HepG2 (cell line): Measurements from ENCODE around the gene DNMT1. TPM values are rescaled to one million over a fixed set of nuclear protein-coding genes. Genes with fewer than 3 reads are reported as not detected.

ENCODE experiments used
- FOXP4 ChIP-seq: sonication (generic); formaldehyde crosslinking; IDR thresholded peaks from 2 replicates; pipeline ENCODE4 v1.4.0; 2020; ENCODE audit warnings: missing genetic modification reagents
- GATA4 ChIP-seq: sonication (generic); IDR thresholded peaks from 2 replicates; pipeline ENCODE4 v1.6.1; 2016; ENCODE audit warnings: antibody characterized with exemption, low read depth, borderline replicate concordance
- HNF4A ChIP-seq: sonication (generic); formaldehyde crosslinking; IDR thresholded peaks from 2 replicates; pipeline ENCODE4 v1.4.0; 2020; ENCODE audit warnings: missing genetic modification reagents
- PRPF4 ChIP-seq: fragments of 200-400 bp; formaldehyde crosslinking; IDR thresholded peaks from 2 replicates; pipeline ENCODE4 v1.6.1; 2016; ENCODE audit warnings: low read length, low read depth; ENCODE audit not compliant: poor library complexity, severe bottlenecking
- RELA ChIP-seq: sonication (generic); formaldehyde crosslinking; IDR thresholded peaks from 2 replicates; pipeline ENCODE4 v1.4.0; 2020; ENCODE audit warnings: missing genetic modification reagents
- SRF ChIP-seq: IDR thresholded peaks from 2 replicates; pipeline ENCODE4 v1.6.1; 2011; ENCODE audit warnings: mild to moderate bottlenecking, low read depth, low read length, moderate library complexity
- TCF7 ChIP-seq: sonication (generic); IDR thresholded peaks from 2 replicates; pipeline ENCODE4 v1.6.1; 2016; ENCODE audit warnings: antibody characterized with exemption, low read depth
- ZFP82 ChIP-seq: sonication (generic); formaldehyde crosslinking; IDR thresholded peaks from 2 replicates; pipeline ENCODE4 v1.5.1; 2020; ENCODE audit warnings: mild to moderate bottlenecking, missing genetic modification reagents, borderline replicate concordance
- ZNF142 ChIP-seq: sonication (generic); formaldehyde crosslinking; IDR thresholded peaks from 2 replicates; pipeline ENCODE4 v1.4.0; 2020; ENCODE audit warnings: missing genetic modification reagents
- ZNF678 ChIP-seq: sonication (generic); formaldehyde crosslinking; IDR thresholded peaks from 2 replicates; pipeline ENCODE4 v1.4.0; 2020; ENCODE audit warnings: mild to moderate bottlenecking, missing genetic modification reagents
- ZNF776 ChIP-seq: sonication (generic); formaldehyde crosslinking; IDR thresholded peaks from 2 replicates; pipeline ENCODE4 v1.4.0; 2020; ENCODE audit warnings: mild to moderate bottlenecking, missing genetic modification reagents
- ZNF790 ChIP-seq: sonication (generic); formaldehyde crosslinking; IDR thresholded peaks from 2 replicates; pipeline ENCODE4 v1.8.0; 2022; ENCODE audit warnings: missing genetic modification reagents, mild to moderate bottlenecking, borderline replicate concordance
- ZSCAN31 ChIP-seq: sonication (generic); formaldehyde crosslinking; IDR thresholded peaks from 2 replicates; pipeline ENCODE4 v1.5.0; 2020; ENCODE audit warnings: low read depth, mild to moderate bottlenecking, missing genetic modification reagents
- polyA plus RNA-seq, 8 experiments: library from polyadenylated mRNA; depleted of rRNA in 3 of 8; stranded (reverse) in 7 of 8; unstranded in 1 of 8; fragments of >200 nt; fragmentation: Illumina TruSeq in 4 of 8; extraction: Trizol in 4 of 8; gene quantifications; 2 replicates each; pipeline versions ENCODE4 v1.2.1 to v1.2.3, GENCODE V29; 2011 to 2016; ENCODE audit warnings: low read depth in 4 of 8, missing spikeins in 1 of 8, mixed read lengths in 1 of 8; ENCODE audit not compliant: insufficient read depth in 1 of 8
- total RNA-seq, 5 experiments: library from RNA; depleted of rRNA; stranded (reverse); fragments of >200 nt; fragmentation: Illumina TruSeq; extraction: Trizol; gene quantifications; 2 replicates each; pipeline ENCODE4 v1.2.3, GENCODE V29; 2016; ENCODE audit warnings: low read depth in 1 of 5
- TF ChIP-seq, protein P1 (sequence below): sonication (generic); formaldehyde crosslinking; IDR thresholded peaks from 2 replicates; pipeline ENCODE4 v1.8.1; 2022; ENCODE audit warnings: low read depth, mild to moderate bottlenecking, missing genetic modification reagents

The DNMT1 gene
- total and polyA plus RNA-seq, 2 of the 13 experiments (the other 11 are each of a cell fraction or from before 2014, with no cell fraction given) = 31.2 to 91.1 TPM

GRCh38 chr19:10086591-10087192 lies 108.1 kb downstream of the DNMT1 start (continued):
- no peak for TF ChIP-seq ZNF142 (CRISPR knock-in tag)
- no peak for TF ChIP-seq ZNF678 (CRISPR knock-in tag)
- peak; percentile 51; the same call in 1 of the 2 replicates for TF ChIP-seq GATA4
- TF ChIP-seq TCF7 = peak; percentile 65; the same call in 1 of the 2 replicates
- peak; percentile 64; the same call in 1 of the 2 replicates for TF ChIP-seq ZNF790 (CRISPR knock-in tag)
- TF ChIP-seq ZNF776 = peak; percentile 8; the same call in 1 of the 2 replicates
- TF ChIP-seq ZFP82 (CRISPR knock-in tag) = peak; percentile 10; the same call in 1 of the 2 replicates
- peak; percentile 12; the same call in 1 of the 2 replicates for TF ChIP-seq ZSCAN31 (CRISPR knock-in tag)
- 0 out of 2 replicates have a peak, but pooled peaks have one; percentile 29 for TF ChIP-seq SRF
- TF ChIP-seq, protein P1, sequence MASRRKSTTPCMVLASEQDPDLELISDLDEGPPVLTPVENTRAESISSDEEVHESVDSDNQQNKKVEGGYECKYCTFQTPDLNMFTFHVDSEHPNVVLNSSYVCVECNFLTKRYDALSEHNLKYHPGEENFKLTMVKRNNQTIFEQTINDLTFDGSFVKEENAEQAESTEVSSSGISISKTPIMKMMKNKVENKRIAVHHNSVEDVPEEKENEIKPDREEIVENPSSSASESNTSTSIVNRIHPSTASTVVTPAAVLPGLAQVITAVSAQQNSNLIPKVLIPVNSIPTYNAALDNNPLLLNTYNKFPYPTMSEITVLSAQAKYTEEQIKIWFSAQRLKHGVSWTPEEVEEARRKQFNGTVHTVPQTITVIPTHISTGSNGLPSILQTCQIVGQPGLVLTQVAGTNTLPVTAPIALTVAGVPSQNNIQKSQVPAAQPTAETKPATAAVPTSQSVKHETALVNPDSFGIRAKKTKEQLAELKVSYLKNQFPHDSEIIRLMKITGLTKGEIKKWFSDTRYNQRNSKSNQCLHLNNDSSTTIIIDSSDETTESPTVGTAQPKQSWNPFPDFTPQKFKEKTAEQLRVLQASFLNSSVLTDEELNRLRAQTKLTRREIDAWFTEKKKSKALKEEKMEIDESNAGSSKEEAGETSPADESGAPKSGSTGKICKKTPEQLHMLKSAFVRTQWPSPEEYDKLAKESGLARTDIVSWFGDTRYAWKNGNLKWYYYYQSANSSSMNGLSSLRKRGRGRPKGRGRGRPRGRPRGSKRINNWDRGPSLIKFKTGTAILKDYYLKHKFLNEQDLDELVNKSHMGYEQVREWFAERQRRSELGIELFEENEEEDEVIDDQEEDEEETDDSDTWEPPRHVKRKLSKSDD = 0 out of 2 replicates have a peak, but pooled peaks have one; percentile 59
- TF ChIP-seq RELA = no peak
- peak; percentile 41; the same call in 1 of the 2 replicates for TF ChIP-seq FOXP4 (CRISPR knock-in tag)
- peak; percentile 78 for TF ChIP-seq HNF4A (CRISPR knock-in tag)
- peak; percentile 79 for TF ChIP-seq PRPF4
